HepG2 (cell line): ENCODE measurements around the gene ABCB6. TPM values are rescaled to one million over a fixed set of nuclear protein-coding genes. Genes with fewer than 3 reads are reported as not detected.

ENCODE experiments used
- HDAC1 ChIP-seq: sonication (generic); formaldehyde crosslinking; IDR thresholded peaks from 2 replicates; pipeline ENCODE4 v1.5.1; 2020; ENCODE audit warnings: mild to moderate bottlenecking, missing genetic modification reagents
- HIVEP1 ChIP-seq: sonication (generic); formaldehyde crosslinking; IDR thresholded peaks from 2 replicates; pipeline ENCODE4 v1.4.0; 2020; ENCODE audit warnings: mild to moderate bottlenecking, missing genetic modification reagents
- KDM1A ChIP-seq: IDR thresholded peaks from 2 replicates; pipeline ENCODE4 v1.6.1; 2016; ENCODE audit warnings: missing compliant biosample characterization
- KDM2A ChIP-seq: sonication (generic); formaldehyde crosslinking; IDR thresholded peaks from 2 replicates; pipeline ENCODE4 v1.4.0; 2020; ENCODE audit warnings: low read depth, missing genetic modification reagents, borderline replicate concordance
- NR0B2 ChIP-seq: sonication (generic); formaldehyde crosslinking; IDR thresholded peaks from 2 replicates; pipeline ENCODE4 v1.4.0; 2020; ENCODE audit warnings: mild to moderate bottlenecking, missing genetic modification reagents
- PATZ1 ChIP-seq: sonication (generic); formaldehyde crosslinking; IDR thresholded peaks from 2 replicates; pipeline ENCODE4 v1.4.0; 2020; ENCODE audit warnings: missing genetic modification reagents
- PRPF4 ChIP-seq: fragments of 200-400 bp; formaldehyde crosslinking; IDR thresholded peaks from 2 replicates; pipeline ENCODE4 v1.6.1; 2016; ENCODE audit warnings: low read length, low read depth; ENCODE audit not compliant: poor library complexity, severe bottlenecking
- TEF ChIP-seq: sonication (generic); formaldehyde crosslinking; IDR thresholded peaks from 2 replicates; pipeline ENCODE4 v1.5.0; 2020; ENCODE audit warnings: missing genetic modification reagents
- THRA ChIP-seq: sonication (generic); formaldehyde crosslinking; IDR thresholded peaks from 2 replicates; pipeline ENCODE4 v1.4.0; 2020; ENCODE audit warnings: missing genetic modification reagents, borderline replicate concordance
- TIGD3 ChIP-seq: sonication (generic); formaldehyde crosslinking; IDR thresholded peaks from 2 replicates; pipeline ENCODE4 v1.5.1; 2020; ENCODE audit warnings: mild to moderate bottlenecking, missing genetic modification reagents, borderline replicate concordance
- YEATS4 ChIP-seq: sonication (generic); formaldehyde crosslinking; IDR thresholded peaks from 2 replicates; pipeline ENCODE4 v1.4.0; 2020; ENCODE audit warnings: missing genetic modification reagents, borderline replicate concordance
- ZGPAT ChIP-seq: IDR thresholded peaks from 2 replicates; pipeline ENCODE4 v1.6.1; 2016; ENCODE audit warnings: mild to moderate bottlenecking
- ZNF256 ChIP-seq: sonication (generic); formaldehyde crosslinking; conservative IDR thresholded peaks from 2 replicates; pipeline ENCODE4 v1.4.0; 2020; ENCODE audit warnings: missing genetic modification reagents
- ZNF687 ChIP-seq: sonication (generic); formaldehyde crosslinking; IDR thresholded peaks from 2 replicates; pipeline ENCODE4 v1.5.1; 2020; ENCODE audit warnings: mild to moderate bottlenecking, missing genetic modification reagents, moderate library complexity
- ZNF713 ChIP-seq: sonication (generic); formaldehyde crosslinking; IDR thresholded peaks from 2 replicates; pipeline ENCODE4 v1.4.0; 2020; ENCODE audit warnings: mild to moderate bottlenecking, missing genetic modification reagents
- ZNF792 ChIP-seq: IDR thresholded peaks from 2 replicates; pipeline ENCODE4 v1.6.1; 2016
- polyA plus RNA-seq, 8 experiments: library from polyadenylated mRNA; depleted of rRNA in 3 of 8; stranded (reverse) in 7 of 8; unstranded in 1 of 8; fragments of >200 nt; fragmentation: Illumina TruSeq in 4 of 8; extraction: Trizol in 4 of 8; gene quantifications; 2 replicates each; pipeline versions ENCODE4 v1.2.1 to v1.2.3, GENCODE V29; 2011 to 2016; ENCODE audit warnings: low read depth in 4 of 8, missing spikeins in 1 of 8, mixed read lengths in 1 of 8; ENCODE audit not compliant: insufficient read depth in 1 of 8
- total RNA-seq, 5 experiments: library from RNA; depleted of rRNA; stranded (reverse); fragments of >200 nt; fragmentation: Illumina TruSeq; extraction: Trizol; gene quantifications; 2 replicates each; pipeline ENCODE4 v1.2.3, GENCODE V29; 2016; ENCODE audit warnings: low read depth in 1 of 5

The ABCB6 gene
- total and polyA plus RNA-seq, 2 of the 13 experiments (the other 11 are each of a cell fraction or from before 2014, with no cell fraction given) = 91.1 to 137 TPM

- TF ChIP-seq TIGD3 (CRISPR knock-in tag) = no peak
- TF ChIP-seq PRPF4 = no peak
- no peak; the same call in 1 of the 2 replicates for TF ChIP-seq HIVEP1 (CRISPR knock-in tag)
- TF ChIP-seq ZNF687 = peak; percentile 77
- TF ChIP-seq ZNF713 = 0 out of 2 replicates have a peak, but pooled peaks have one; percentile 23
- peak; percentile 97 for TF ChIP-seq PATZ1 (CRISPR knock-in tag)
- TF ChIP-seq ZNF792 (CRISPR knock-in tag) = no peak
- no peak for TF ChIP-seq KDM1A (CRISPR knock-in tag)
- peak; percentile 71 for TF ChIP-seq ZGPAT (CRISPR knock-in tag)
- TF ChIP-seq KDM2A = peak; percentile 59; the same call in 1 of the 2 replicates
- no peak for TF ChIP-seq TEF (CRISPR knock-in tag)
- TF ChIP-seq NR0B2 (CRISPR knock-in tag) = 0 out of 2 replicates have a peak, but pooled peaks have one; percentile 13
- no peak for TF ChIP-seq THRA (CRISPR knock-in tag)
- TF ChIP-seq ZNF256 = no peak
- TF ChIP-seq YEATS4 (CRISPR knock-in tag) = peak; percentile 60
- no peak for TF ChIP-seq HDAC1 (CRISPR knock-in tag)
These were observed 35.2 kb upstream of the ABCB6 start, which contains the start of gene TUBA4A (continued) for GRCh38 chr2:219253753-219254589.
